Measurements from ENCODE around the gene PRRT3.
"Not testable (repeated sequence)": the region's sequence is repeated elsewhere in the genome, so short reads cannot be mapped to it uniquely, and the experiment has no call there.

PRRT3 gene

DNA sequence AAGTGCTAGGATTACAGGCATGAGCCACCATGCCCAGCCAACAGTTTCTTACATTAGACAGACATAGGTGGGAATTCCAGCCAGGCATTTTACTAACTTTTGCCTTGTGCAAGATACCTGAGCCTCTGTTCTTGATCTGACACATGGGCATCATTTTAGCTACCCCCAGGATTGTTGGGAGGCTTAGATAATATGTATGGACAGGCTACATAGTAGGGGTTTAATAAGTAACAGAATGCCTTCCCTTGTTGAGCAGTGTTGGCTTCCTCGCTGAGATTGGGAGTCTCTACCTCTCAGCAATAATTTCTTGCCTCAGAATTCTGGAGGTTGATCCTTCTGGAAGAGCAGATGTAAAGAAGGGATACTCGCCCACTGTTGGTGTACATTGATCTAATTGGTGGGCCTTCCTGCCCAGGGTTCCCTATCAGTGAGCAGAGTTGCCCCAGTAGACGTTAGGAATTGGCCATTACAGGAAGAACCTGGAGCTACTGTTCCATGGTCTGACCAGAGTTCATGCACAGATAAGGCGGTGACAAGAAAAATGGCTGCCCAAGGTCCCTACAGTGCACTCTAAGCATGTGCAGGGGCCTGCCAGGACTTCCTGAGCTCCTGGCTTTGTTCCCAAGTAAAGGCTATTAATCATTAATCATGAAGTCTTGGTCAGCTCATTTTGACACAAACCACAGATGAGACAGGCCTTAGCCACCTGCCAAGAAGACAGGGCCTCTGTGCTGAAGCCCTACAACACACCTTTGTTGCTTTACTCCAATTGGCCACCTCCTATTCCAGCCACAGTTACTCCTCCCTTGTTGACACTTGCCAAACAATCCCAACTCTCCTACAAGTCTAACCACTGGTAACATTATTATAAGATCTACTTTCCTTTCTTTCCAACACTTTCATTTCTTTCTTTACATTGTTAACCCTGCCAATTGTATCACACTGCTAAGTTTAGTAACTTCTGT lies 54.5 kb downstream of the PRRT3 start:
- no peak for DNase-seq (ENCODE audit: low spot score)

DNA sequence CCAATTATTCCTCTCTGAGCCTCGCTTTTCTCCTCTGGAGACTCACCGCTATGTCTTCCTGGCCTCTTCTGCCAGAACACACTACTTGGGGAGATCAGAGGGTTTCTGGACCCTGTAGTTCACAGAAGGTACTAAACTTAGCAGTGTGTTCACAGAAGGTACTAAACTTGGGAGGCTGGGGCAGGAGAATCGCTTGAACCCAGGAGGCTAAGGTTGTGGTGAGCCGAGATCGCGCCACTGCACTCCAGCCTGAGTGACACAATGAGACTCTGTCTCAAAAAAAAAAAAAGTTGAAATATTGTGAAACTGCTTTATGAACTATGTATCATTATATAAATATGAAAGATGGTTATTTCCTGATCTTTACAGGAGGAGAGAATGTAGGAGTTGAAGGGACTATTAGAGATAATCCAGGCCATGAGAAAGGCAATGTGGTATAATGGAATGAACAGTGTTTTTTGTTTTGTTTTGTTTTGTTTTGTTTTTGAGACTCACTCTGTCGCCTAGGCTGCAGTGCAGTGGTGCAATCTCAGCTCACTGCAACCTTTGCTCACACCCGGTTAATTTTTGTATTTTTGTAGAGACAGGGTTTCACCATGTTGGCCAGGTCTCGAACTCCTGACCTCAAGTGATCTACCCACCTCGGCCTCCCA lies 55.3 kb downstream of the PRRT3 start:
- not testable (repeated sequence) for DNase-seq (ENCODE audit: low spot score)

- not testable (repeated sequence) for DNase-seq (ENCODE audit: low spot score)
These were observed 56.5 kb downstream of the PRRT3 start for GRCh38 chr3:9895715-9896114.

Data from kidney capillary endothelial cell (primary cell).